Adrenal gland (tissue), 5 donors: Measurements from ENCODE around the gene TBC1D22A.

ENCODE experiments used
- POLR2A ChIP-seq, 2 donors: fragments of 450-650 bp; IDR thresholded peaks; one replicate each; pipeline ENCODE4 v1.6.1; 2017; ENCODE audit warnings: antibody characterized with exemption in 2 of 2, mild to moderate bottlenecking in 2 of 2, moderate library complexity in 1 of 2
- TF ChIP-seq, protein P1 (sequence below), 6 experiments: fragments of 450-650 bp in 4 of 6; fragments of 200-600 bp in 2 of 6; sonication (generic) in 1 of 6; IDR thresholded peaks; 1 replicate in 5 of 6; 2 replicates in 1 of 6; pipeline versions ENCODE4 v1.5.1 to v1.8.0; 2016 to 2021; ENCODE audit warnings: antibody characterized with exemption in 6 of 6, mild to moderate bottlenecking in 2 of 6, moderate library complexity in 1 of 6
- donor health status: DM: no; HTN: no; CAD: no.

- TF ChIP-seq, protein P1, sequence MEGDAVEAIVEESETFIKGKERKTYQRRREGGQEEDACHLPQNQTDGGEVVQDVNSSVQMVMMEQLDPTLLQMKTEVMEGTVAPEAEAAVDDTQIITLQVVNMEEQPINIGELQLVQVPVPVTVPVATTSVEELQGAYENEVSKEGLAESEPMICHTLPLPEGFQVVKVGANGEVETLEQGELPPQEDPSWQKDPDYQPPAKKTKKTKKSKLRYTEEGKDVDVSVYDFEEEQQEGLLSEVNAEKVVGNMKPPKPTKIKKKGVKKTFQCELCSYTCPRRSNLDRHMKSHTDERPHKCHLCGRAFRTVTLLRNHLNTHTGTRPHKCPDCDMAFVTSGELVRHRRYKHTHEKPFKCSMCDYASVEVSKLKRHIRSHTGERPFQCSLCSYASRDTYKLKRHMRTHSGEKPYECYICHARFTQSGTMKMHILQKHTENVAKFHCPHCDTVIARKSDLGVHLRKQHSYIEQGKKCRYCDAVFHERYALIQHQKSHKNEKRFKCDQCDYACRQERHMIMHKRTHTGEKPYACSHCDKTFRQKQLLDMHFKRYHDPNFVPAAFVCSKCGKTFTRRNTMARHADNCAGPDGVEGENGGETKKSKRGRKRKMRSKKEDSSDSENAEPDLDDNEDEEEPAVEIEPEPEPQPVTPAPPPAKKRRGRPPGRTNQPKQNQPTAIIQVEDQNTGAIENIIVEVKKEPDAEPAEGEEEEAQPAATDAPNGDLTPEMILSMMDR (IDR thresholded peaks at IDR 0.05), result no peak
- no peak for TF ChIP-seq POLR2A (IDR thresholded peaks at IDR 0.05)
Observed at GRCh38 chr22:46869831-46870441, 107.5 kb downstream of the TBC1D22A start.
